ENCODE measurements around the gene PTPRU. TPM values are rescaled to one million over a fixed set of nuclear protein-coding genes. Genes with fewer than 3 reads are reported as not detected.

PTPRU gene
- total RNA-seq, 4 donors from 2014 or later, result 11.4 to 59.4 (median 35.3) TPM

DNA sequence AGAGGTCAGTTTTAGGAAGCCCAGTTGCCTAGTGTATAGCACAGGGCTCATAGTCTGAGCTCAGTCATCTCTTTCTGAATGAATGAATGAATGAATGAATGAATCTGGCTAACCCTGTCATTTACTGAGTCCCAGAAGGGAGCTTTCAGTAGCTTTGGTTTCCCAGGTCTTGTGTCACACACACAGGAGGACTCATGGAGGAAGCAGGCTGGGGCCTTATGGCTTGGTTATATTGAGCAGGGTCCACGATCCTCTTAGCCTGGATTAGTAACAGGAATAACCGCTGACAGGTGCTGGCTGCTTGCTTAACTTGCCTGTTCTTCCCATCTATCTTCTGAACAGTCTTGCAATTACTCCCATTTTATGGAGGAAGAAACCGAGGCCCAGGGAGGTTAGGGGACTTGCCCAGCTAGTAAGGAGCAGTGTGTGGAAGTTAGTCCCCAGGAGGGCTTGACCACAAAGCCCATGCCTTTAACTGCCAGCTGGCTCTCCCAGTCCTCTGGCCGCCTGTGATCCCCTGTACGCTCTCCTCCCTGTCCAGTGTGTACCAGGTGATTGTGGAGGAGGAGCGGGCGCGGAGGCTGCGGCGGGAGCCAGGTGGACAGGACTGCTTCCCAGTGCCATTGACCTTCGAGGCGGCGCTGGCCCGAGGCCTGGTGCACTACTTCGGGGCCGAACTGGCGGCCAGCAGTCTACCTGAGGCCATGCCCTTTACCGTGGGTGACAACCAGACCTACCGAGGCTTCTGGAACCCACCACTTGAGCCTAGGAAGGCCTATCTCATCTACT, 46.0 kb downstream of the PTPRU start:
- intact Hi-C loops (cut with DNase I; ENCODE audit: low total_unique reads) (no loop called here), in situ Hi-C loops (cut with MboI; ENCODE audit: low sequenced_read_pairs in 4 of 4) (no loop called here)
- Histone ChIP-seq H3K4me1 (no peaks in the 10 kb centered on the region), H3K4me3 (no peak overlapping the region), H3K9me3 (no peaks in the 10 kb centered on the region), H3K36me3 (no peaks in the 10 kb centered on the region), H3K27ac (no peak overlapping the region), H3K27me3 (no peaks in the 10 kb centered on the region)
- DNase-seq (no peak), ATAC-seq (no peak)
- TF ChIP-seq POLR2A (IDR thresholded peaks at IDR 0.05), result no peak
- no peak for TF ChIP-seq CTCF (IDR thresholded peaks at IDR 0.05 in 4 of 5, conservative IDR thresholded peaks at IDR 0.05 in 1 of 5)

GRCh38 chr1:29282924-29283803, 46.8 kb downstream of the PTPRU start:
- Histone ChIP-seq H3K36me3 (no peaks in the 10 kb centered on the region), H3K27me3 (no peaks in the 10 kb centered on the region), H3K4me3 (no peak overlapping the region), H3K27ac (no peak overlapping the region), H3K4me1 (no peaks in the 10 kb centered on the region), H3K9me3 (no peaks in the 10 kb centered on the region)
- no peak for DNase-seq
- in situ Hi-C loops (cut with MboI; ENCODE audit: low sequenced_read_pairs in 4 of 4), result no loop called here
- TF ChIP-seq CTCF (IDR thresholded peaks at IDR 0.05 in 4 of 5, conservative IDR thresholded peaks at IDR 0.05 in 1 of 5) (no peak), POLR2A (IDR thresholded peaks at IDR 0.05) (no peak)
- peak in 1 of 2 donors; percentile 21 for ATAC-seq
- intact Hi-C loops (cut with DNase I; ENCODE audit: low total_unique reads), result no loop called here

DNA sequence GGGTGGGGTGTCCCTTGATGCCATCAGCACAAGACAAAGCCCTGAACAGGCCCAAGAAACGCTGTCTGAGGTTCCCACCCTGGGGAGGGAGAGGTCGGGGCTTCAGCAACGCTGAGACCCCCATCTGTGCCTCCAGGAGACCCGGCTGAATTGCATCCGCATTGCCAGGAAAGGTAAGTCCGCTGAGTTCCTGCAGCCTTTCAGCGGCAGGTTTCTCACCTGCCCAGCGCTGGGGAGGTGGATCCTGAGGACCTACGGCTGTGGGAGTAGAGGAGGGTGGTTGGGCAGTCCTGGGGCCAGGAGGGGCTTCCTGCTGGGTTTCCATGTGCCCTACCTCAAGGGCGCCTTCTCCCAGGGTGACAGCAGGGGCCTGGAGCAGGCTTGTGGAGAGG, 47.5 kb downstream of the PTPRU start:
- in situ Hi-C loops (cut with MboI; ENCODE audit: low sequenced_read_pairs in 4 of 4) (no loop called here), intact Hi-C loops (cut with DNase I; ENCODE audit: low total_unique reads) (no loop called here)
- no peak for TF ChIP-seq CTCF (IDR thresholded peaks at IDR 0.05 in 4 of 5, conservative IDR thresholded peaks at IDR 0.05 in 1 of 5)
- no peak for TF ChIP-seq POLR2A (IDR thresholded peaks at IDR 0.05)
- ATAC-seq (no peak), DNase-seq (no peak)
- H3K27me3 ChIP-seq, result no peaks in the 10 kb centered on the region
- H3K4me1 ChIP-seq, result no peaks in the 10 kb centered on the region
- no peaks in the 10 kb centered on the region for H3K9me3 ChIP-seq
- no peak overlapping the region for H3K4me3 ChIP-seq
- H3K27ac ChIP-seq, result no peak overlapping the region
- H3K36me3 ChIP-seq, result no peaks in the 10 kb centered on the region

- Histone ChIP-seq H3K27ac (no peak overlapping the region), H3K27me3 (no peaks in the 10 kb centered on the region), H3K9me3 (no peaks in the 10 kb centered on the region), H3K36me3 (no peaks in the 10 kb centered on the region), H3K4me3 (no peak overlapping the region), H3K4me1 (no peaks in the 10 kb centered on the region)
- no peak for DNase-seq
- no peak for ATAC-seq
- intact Hi-C loops (cut with DNase I; ENCODE audit: low total_unique reads), result no loop called here
- in situ Hi-C loops (cut with MboI; ENCODE audit: low sequenced_read_pairs in 4 of 4), result no loop called here
- TF ChIP-seq POLR2A (IDR thresholded peaks at IDR 0.05) (no peak), CTCF (IDR thresholded peaks at IDR 0.05 in 4 of 5, conservative IDR thresholded peaks at IDR 0.05 in 1 of 5) (no peak)
These were observed 48.1 kb downstream of the PTPRU start for GRCh38 chr1:29284286-29284960.

Measured in gastrocnemius medialis (tissue), 4 donors.